B cell (primary cell): ENCODE results near the gene SKIDA1.

ENCODE experiments used
- EZH2 ChIP-seq: IDR thresholded peaks from 2 replicates; pipeline ENCODE4 v1.6.1; 2012; ENCODE audit warnings: borderline replicate concordance, low read depth, mild to moderate bottlenecking, moderate library complexity, low read length; ENCODE audit not compliant: insufficient read depth, poor library complexity, severe bottlenecking
- TF ChIP-seq, protein P1 (sequence below): fragments of 200-600 bp; IDR thresholded peaks from one replicate; pipeline ENCODE4 v1.8.0; 2022; ENCODE audit warnings: antibody characterized with exemption, mild to moderate bottlenecking

DNA sequence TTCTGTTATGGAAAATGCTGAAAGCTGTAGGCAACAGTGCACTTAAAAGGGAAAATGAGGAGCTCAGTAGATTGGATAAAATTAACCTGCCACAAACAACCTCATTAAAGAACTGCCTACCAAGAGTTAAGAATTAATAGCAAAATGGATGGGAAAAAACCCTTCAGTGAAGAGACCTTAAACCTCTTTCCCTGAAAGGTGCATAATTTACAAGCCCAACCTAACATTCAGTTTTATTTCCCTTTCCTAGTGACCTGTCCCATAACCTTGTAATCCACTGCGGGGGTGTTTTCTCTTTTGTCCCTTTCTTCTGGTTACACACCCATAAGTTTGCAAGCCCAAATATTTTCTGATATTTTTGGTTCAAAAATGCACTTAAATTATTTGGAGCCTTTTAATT lies 21.9 kb downstream of the SKIDA1 start:
- TF ChIP-seq, protein P1, sequence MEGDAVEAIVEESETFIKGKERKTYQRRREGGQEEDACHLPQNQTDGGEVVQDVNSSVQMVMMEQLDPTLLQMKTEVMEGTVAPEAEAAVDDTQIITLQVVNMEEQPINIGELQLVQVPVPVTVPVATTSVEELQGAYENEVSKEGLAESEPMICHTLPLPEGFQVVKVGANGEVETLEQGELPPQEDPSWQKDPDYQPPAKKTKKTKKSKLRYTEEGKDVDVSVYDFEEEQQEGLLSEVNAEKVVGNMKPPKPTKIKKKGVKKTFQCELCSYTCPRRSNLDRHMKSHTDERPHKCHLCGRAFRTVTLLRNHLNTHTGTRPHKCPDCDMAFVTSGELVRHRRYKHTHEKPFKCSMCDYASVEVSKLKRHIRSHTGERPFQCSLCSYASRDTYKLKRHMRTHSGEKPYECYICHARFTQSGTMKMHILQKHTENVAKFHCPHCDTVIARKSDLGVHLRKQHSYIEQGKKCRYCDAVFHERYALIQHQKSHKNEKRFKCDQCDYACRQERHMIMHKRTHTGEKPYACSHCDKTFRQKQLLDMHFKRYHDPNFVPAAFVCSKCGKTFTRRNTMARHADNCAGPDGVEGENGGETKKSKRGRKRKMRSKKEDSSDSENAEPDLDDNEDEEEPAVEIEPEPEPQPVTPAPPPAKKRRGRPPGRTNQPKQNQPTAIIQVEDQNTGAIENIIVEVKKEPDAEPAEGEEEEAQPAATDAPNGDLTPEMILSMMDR = no peak
- TF ChIP-seq EZH2 = no peak
